NCI-H2196 treated with DMSO at 0.1 percent for 48 hours (cell line): Measurements from ENCODE around the gene RIN3.
"Not testable (repeated sequence)": the region's sequence is repeated elsewhere in the genome, so short reads cannot be mapped to it uniquely, and the experiment has no call there.

Experiments
- DNase-seq: peaks from one replicate; lab custom pipeline; 2025; ENCODE audit not compliant: unreplicated experiment; lab: John Stamatoyannopoulos, UW

Gene RIN3

GRCh38 chr14:92619671-92620456, 106.3 kb downstream of the RIN3 start:
- no peak for DNase-seq

DNA sequence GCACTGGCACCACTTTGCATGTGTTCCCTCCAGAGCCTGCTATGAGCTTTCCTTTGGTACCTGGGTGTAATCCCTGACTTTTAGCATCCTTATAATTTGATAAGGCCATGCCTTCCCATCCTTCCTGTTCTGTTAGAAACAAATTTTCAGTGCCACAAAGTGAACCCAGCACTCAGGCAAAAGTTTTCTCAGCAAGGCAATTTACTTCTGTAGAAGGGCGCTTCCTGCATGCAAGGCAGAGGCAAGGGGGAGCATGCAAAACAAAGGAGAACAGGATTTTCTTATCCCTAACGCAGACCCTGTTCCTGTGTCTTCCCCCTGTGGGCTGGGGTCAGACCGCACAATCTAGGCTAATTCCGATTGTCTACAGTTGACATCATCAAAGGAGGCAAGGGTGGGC, 108.7 kb downstream of the RIN3 start:
- no peak for DNase-seq

- DNase-seq: no peak
Observed at GRCh38 chr14:92624764-92625163, 111.2 kb downstream of the RIN3 start.

GRCh38 chr14:92625213-92625612, 111.6 kb downstream of the RIN3 start:
- DNase-seq: no peak

GRCh38 chr14:92626041-92626440, 112.5 kb downstream of the RIN3 start:
- no peak for DNase-seq

GRCh38 chr14:92627707-92628215, 114.2 kb downstream of the RIN3 start:
- DNase-seq: no peak

DNA sequence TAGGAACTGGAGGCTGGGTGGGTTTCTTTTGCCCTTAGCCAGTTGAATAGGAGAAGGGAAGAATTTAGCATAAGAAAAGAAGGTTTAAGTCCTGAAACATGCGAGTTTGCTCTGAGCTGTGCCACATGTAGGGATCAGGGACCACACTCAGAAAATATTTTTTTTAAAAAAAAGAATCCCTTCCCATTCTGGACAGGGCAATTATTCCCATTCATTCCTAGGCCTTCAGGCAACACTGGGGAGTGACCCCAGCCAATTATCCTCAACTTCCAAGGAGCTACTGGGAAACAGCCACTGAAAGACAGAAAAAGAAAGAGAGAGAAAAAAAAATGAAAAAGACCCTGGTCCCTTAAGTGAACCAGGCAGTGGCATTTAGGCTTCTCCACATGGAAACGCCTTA, 115.1 kb downstream of the RIN3 start:
- no peak for DNase-seq

DNA sequence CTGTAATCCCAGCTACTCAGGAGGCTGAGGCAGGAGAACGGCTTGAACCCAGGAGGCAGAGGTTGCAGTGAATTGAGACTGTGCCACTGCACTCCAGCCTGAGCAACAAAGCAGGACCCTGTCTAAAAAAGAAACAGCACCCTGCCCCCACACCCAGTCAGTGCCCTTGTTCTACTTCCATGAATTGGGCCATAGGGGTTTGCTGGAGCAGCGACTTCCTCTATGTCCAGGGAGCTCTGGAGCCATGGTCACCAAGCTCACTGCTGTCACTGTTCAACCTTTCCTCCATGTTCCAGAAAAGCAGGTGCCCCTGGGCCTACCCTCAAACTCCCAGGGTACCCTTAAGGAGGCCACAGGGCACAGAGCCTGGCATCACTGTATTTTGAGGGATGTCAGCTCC, 116.8 kb downstream of the RIN3 start:
- no peak for DNase-seq

DNA sequence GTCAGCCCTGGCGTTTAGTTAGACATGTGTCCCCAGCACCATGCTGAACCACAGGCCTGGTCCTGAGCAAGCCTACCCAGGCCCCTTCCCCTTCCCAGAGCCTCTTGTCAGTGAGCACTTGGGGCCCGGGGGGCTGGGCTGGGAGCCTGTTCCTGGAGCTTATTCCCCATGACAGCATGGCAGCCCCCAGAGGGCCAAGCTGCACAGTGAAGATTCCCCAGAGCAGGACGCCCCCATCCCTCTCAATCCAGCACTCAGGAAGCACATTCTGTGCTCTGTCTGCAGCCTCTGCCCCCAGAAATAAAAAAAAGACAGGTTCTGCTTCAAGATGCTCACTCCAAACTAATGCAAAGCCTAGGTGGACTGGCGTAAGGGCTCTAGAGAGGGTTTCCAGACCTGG, 117.5 kb downstream of the RIN3 start:
- no peak for DNase-seq

- no peak for DNase-seq
Observed at GRCh38 chr14:92632546-92633273, 119.1 kb downstream of the RIN3 start.

GRCh38 chr14:92633274-92633616, 119.7 kb downstream of the RIN3 start:
- no peak for DNase-seq

GRCh38 chr14:92633724-92634123, 120.1 kb downstream of the RIN3 start:
- no peak for DNase-seq

GRCh38 chr14:92635031-92635430, 121.5 kb downstream of the RIN3 start:
- DNase-seq: no peak

DNA sequence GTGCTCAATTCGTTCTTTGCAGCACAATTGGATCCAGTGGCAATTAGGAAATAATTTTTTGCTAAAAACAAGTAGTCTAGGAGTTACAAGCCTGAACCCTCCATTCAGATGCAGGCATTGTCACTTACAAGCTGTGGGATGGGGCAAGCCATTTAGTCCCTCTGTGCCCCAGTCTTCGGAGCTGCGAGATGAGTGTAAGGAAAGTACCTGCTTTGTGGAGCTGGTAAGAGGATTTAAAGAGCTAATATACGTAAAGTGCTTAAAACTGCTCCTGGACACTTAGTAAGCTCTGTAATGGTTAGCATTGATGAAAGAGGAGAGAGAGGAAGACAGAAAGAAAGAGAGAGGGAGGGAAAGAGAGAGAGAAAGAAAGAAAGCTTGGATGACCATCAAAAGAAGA, 122.3 kb downstream of the RIN3 start:
- no peak for DNase-seq

- no peak for DNase-seq
Observed at GRCh38 chr14:92637228-92637627, 123.6 kb downstream of the RIN3 start.

DNA sequence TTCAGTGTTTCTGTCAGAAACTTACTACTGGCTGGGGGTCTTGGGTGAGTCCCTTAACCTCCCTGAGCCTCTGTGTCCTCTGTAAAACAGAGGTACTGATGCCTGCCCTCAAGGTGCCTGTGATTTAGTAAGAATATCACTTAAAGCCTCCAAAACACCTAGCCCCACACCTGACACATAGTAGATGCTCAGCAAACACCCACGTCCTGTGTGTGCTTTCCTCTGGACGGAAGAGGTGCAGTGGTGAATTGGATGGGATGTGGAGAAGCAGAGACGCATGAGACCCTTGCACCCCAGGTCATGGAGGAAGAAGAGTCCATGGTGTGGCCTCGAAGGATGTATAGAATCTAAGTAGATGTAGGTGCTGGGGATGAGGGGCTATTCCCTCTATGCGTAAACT, 124.3 kb downstream of the RIN3 start:
- DNase-seq: no peak

GRCh38 chr14:92638266-92638665, 124.7 kb downstream of the RIN3 start:
- no peak for DNase-seq

DNA sequence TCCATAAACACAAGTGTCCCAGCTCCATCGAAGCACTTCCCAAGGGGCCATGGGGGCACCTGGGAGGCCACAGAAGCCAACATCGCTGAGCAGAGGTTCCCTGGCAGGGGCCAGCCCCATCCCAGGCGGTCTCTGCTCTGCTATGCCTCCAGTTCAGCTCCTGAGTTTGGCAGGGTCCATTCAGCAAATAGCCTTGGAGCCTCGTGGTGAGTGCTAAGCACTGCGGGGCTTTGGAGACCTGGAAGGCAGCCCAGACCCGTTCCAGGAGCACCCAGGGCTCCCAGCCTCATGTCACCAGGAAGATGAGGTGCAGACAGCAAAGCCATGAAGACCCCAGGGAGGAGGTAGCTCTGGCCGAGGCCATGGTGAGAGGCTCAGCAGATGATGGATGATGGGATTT, 125.3 kb downstream of the RIN3 start:
- no peak for DNase-seq

DNA sequence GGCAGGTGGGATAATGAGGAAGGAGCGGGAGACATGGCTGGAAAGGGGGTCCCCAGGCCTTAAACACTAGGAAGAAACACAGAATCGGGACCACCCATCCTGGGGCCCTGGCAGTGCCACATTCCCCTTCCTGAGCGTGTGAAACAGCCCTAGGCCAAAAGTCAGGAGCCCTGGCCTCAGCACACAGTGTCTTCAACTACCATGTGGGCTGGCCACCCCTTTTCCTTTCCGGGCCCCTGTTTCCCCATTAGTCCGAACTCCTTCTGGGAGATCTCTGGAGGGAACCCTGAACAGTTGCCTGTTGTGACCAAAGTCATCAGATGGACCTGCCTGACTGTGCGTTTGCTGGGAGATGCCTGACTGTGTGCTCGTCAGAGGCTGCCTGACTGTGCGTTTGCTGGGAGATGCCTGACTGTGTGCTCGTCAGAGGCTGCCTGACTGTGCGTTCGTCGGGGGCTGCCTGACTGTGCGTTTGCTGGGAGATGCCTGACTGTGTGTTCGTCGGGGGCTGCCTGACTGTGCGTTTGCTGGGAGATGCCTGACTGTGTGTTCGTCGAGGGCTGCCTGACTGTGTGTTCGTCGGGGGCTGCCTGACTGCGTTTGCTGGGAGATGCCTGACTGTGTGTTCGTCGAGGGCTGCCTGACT, 126.0 kb downstream of the RIN3 start:
- DNase-seq: not testable (repeated sequence)

GRCh38 chr14:92641306-92641705, 127.7 kb downstream of the RIN3 start:
- DNase-seq: no peak

GRCh38 chr14:92644171-92644969, 130.8 kb downstream of the RIN3 start:
- DNase-seq: no peak
